ENCODE results near the gene CENPK. TPM values are rescaled to one million over a fixed set of nuclear protein-coding genes. Genes with fewer than 3 reads are reported as not detected.
"Not testable (repeated sequence)": the region's sequence is repeated elsewhere in the genome, so short reads cannot be mapped to it uniquely, and the experiment has no call there.

The CENPK gene
- total RNA-seq, 1 donor from 2014 or later = 78.0 TPM

GRCh38 chr5:65553941-65554340 lies 9.0 kb downstream of the CENPK start:
- peaks cover 78% of the 10 kb centered on the region for H3K36me3 Mint-ChIP-seq (ENCODE audit: low read depth)
- H3K4me1 Mint-ChIP-seq (ENCODE audit: low read depth) = peaks cover 42% of the 10 kb centered on the region
- H3K27me3 Mint-ChIP-seq (ENCODE audit: low read depth) = no peaks in the 10 kb centered on the region
- no peak for DNase-seq (ENCODE audit: low spot score)
- intact Hi-C loops (cut with micrococcal nuclease) = no loop called here
- H3K9me3 Mint-ChIP-seq = no peaks in the 10 kb centered on the region
- H3K27ac Mint-ChIP-seq = no peak overlapping the region
- no peak overlapping the region for H3K4me3 Mint-ChIP-seq (ENCODE audit: low read depth)

GRCh38 chr5:65548281-65548680 lies 14.7 kb downstream of the CENPK start:
- H3K27me3 Mint-ChIP-seq (ENCODE audit: low read depth) = no peaks in the 10 kb centered on the region
- peaks cover 22% of the 10 kb centered on the region for H3K4me1 Mint-ChIP-seq (ENCODE audit: low read depth)
- H3K27ac Mint-ChIP-seq = no peak overlapping the region
- no peak overlapping the region for H3K4me3 Mint-ChIP-seq (ENCODE audit: low read depth)
- intact Hi-C loops (cut with micrococcal nuclease) = loop anchor here (2.0 kb wide), 1 partner anchor 15 kb away; the partner anchor contains the start of genes CENPK and PPWD1
- no peak for DNase-seq (ENCODE audit: low spot score)
- H3K9me3 Mint-ChIP-seq = peaks cover 4% of the 10 kb centered on the region
- H3K36me3 Mint-ChIP-seq (ENCODE audit: low read depth) = peaks cover 85% of the 10 kb centered on the region

GRCh38 chr5:65546141-65546540 lies 16.8 kb downstream of the CENPK start:
- Mint-ChIP-seq H3K27ac (no peak overlapping the region), H3K27me3 (ENCODE audit: low read depth) (no peaks in the 10 kb centered on the region), H3K36me3 (ENCODE audit: low read depth) (peaks cover 90% of the 10 kb centered on the region), H3K9me3 (peaks cover 4% of the 10 kb centered on the region), H3K4me1 (ENCODE audit: low read depth) (peaks cover 17% of the 10 kb centered on the region), H3K4me3 (ENCODE audit: low read depth) (no peak overlapping the region)
- no peak for DNase-seq (ENCODE audit: low spot score)
- intact Hi-C loops (cut with micrococcal nuclease) = no loop called here

GRCh38 chr5:65544473-65544872 lies 18.5 kb downstream of the CENPK start:
- intact Hi-C loops (cut with micrococcal nuclease) = no loop called here
- H3K4me3 Mint-ChIP-seq (ENCODE audit: low read depth) = no peak overlapping the region
- peaks cover 82% of the 10 kb centered on the region for H3K36me3 Mint-ChIP-seq (ENCODE audit: low read depth)
- H3K27me3 Mint-ChIP-seq (ENCODE audit: low read depth) = no peaks in the 10 kb centered on the region
- no peak overlapping the region for H3K27ac Mint-ChIP-seq
- peaks cover 13% of the 10 kb centered on the region for H3K4me1 Mint-ChIP-seq (ENCODE audit: low read depth)
- peaks cover 4% of the 10 kb centered on the region for H3K9me3 Mint-ChIP-seq
- DNase-seq (ENCODE audit: low spot score) = no peak

- peaks cover 64% of the 10 kb centered on the region for H3K36me3 Mint-ChIP-seq (ENCODE audit: low read depth)
- no peak overlapping the region for H3K27ac Mint-ChIP-seq
- no peak for DNase-seq (ENCODE audit: low spot score)
- no peaks in the 10 kb centered on the region for H3K27me3 Mint-ChIP-seq (ENCODE audit: low read depth)
- intact Hi-C loops (cut with micrococcal nuclease) = no loop called here
- no peaks in the 10 kb centered on the region for H3K4me1 Mint-ChIP-seq (ENCODE audit: low read depth)
- H3K9me3 Mint-ChIP-seq = peaks cover 4% of the 10 kb centered on the region
- H3K4me3 Mint-ChIP-seq (ENCODE audit: low read depth) = no peak overlapping the region
Measured at GRCh38 chr5:65539827-65540226, 23.1 kb downstream of the CENPK start.

GRCh38 chr5:65535529-65535987 lies 27.4 kb downstream of the CENPK start:
- DNase-seq (ENCODE audit: low spot score) = no peak
- H3K4me1 Mint-ChIP-seq (ENCODE audit: low read depth) = no peaks in the 10 kb centered on the region
- H3K36me3 Mint-ChIP-seq (ENCODE audit: low read depth) = peaks cover 44% of the 10 kb centered on the region
- no peak overlapping the region for H3K27ac Mint-ChIP-seq
- H3K4me3 Mint-ChIP-seq (ENCODE audit: low read depth) = no peak overlapping the region
- intact Hi-C loops (cut with micrococcal nuclease) = no loop called here
- no peaks in the 10 kb centered on the region for H3K27me3 Mint-ChIP-seq (ENCODE audit: low read depth)
- no peaks in the 10 kb centered on the region for H3K9me3 Mint-ChIP-seq

GRCh38 chr5:65530904-65531303 lies 32.1 kb downstream of the CENPK start:
- no peak overlapping the region for H3K27ac Mint-ChIP-seq
- H3K4me1 Mint-ChIP-seq (ENCODE audit: low read depth) = no peaks in the 10 kb centered on the region
- DNase-seq (ENCODE audit: low spot score) = no peak
- no peaks in the 10 kb centered on the region for H3K9me3 Mint-ChIP-seq
- H3K36me3 Mint-ChIP-seq (ENCODE audit: low read depth) = peaks cover 45% of the 10 kb centered on the region
- H3K27me3 Mint-ChIP-seq (ENCODE audit: low read depth) = no peaks in the 10 kb centered on the region
- intact Hi-C loops (cut with micrococcal nuclease) = no loop called here
- no peak overlapping the region for H3K4me3 Mint-ChIP-seq (ENCODE audit: low read depth)

GRCh38 chr5:65525726-65526125 lies 37.2 kb downstream of the CENPK start:
- H3K27ac Mint-ChIP-seq = no peak overlapping the region
- no peak for DNase-seq (ENCODE audit: low spot score)
- peaks cover 49% of the 10 kb centered on the region for H3K36me3 Mint-ChIP-seq (ENCODE audit: low read depth)
- no peaks in the 10 kb centered on the region for H3K9me3 Mint-ChIP-seq
- no peaks in the 10 kb centered on the region for H3K4me1 Mint-ChIP-seq (ENCODE audit: low read depth)
- no peak overlapping the region for H3K4me3 Mint-ChIP-seq (ENCODE audit: low read depth)
- intact Hi-C loops (cut with micrococcal nuclease) = no loop called here
- H3K27me3 Mint-ChIP-seq (ENCODE audit: low read depth) = no peaks in the 10 kb centered on the region

GRCh38 chr5:65512170-65512937 lies 50.6 kb downstream of the CENPK start:
- intact Hi-C loops (cut with micrococcal nuclease) = no loop called here
- DNase-seq (ENCODE audit: low spot score) = no peak
- peaks cover 22% of the 10 kb centered on the region for H3K36me3 Mint-ChIP-seq (ENCODE audit: low read depth)
- H3K27me3 Mint-ChIP-seq (ENCODE audit: low read depth) = no peaks in the 10 kb centered on the region
- no peaks in the 10 kb centered on the region for H3K4me1 Mint-ChIP-seq (ENCODE audit: low read depth)
- no peak overlapping the region for H3K4me3 Mint-ChIP-seq (ENCODE audit: low read depth)
- no peaks in the 10 kb centered on the region for H3K9me3 Mint-ChIP-seq
- no peak overlapping the region for H3K27ac Mint-ChIP-seq

- H3K4me3 Mint-ChIP-seq (ENCODE audit: low read depth) = no peak overlapping the region
Measured at GRCh38 chr5:65508978-65509377, 54.0 kb downstream of the CENPK start.

GRCh38 chr5:65506961-65507360 lies 56.0 kb downstream of the CENPK start:
- peaks cover 11% of the 10 kb centered on the region for H3K36me3 Mint-ChIP-seq (ENCODE audit: low read depth)
- no peak overlapping the region for H3K4me3 Mint-ChIP-seq (ENCODE audit: low read depth)
- no peaks in the 10 kb centered on the region for H3K27me3 Mint-ChIP-seq (ENCODE audit: low read depth)
- intact Hi-C loops (cut with micrococcal nuclease) = no loop called here
- no peaks in the 10 kb centered on the region for H3K4me1 Mint-ChIP-seq (ENCODE audit: low read depth)
- DNase-seq (ENCODE audit: low spot score) = no peak
- no peak overlapping the region for H3K27ac Mint-ChIP-seq
- no peaks in the 10 kb centered on the region for H3K9me3 Mint-ChIP-seq

More at GRCh38 chr5:65508978-65509377, 54.0 kb downstream of the CENPK start:
- Mint-ChIP-seq H3K36me3 (ENCODE audit: low read depth) (peaks cover 12% of the 10 kb centered on the region), H3K9me3 (no peaks in the 10 kb centered on the region), H3K27me3 (ENCODE audit: low read depth) (no peaks in the 10 kb centered on the region), H3K27ac (no peak overlapping the region), H3K4me1 (ENCODE audit: low read depth) (no peaks in the 10 kb centered on the region)
- DNase-seq (ENCODE audit: low spot score) = no peak
- intact Hi-C loops (cut with micrococcal nuclease) = no loop called here

- H3K9me3 Mint-ChIP-seq = no peaks in the 10 kb centered on the region
- H3K4me1 Mint-ChIP-seq (ENCODE audit: low read depth) = no peaks in the 10 kb centered on the region
- no peaks in the 10 kb centered on the region for H3K27me3 Mint-ChIP-seq (ENCODE audit: low read depth)
- intact Hi-C loops (cut with micrococcal nuclease) = no loop called here
- H3K27ac Mint-ChIP-seq = no peak overlapping the region
- no peak overlapping the region for H3K4me3 Mint-ChIP-seq (ENCODE audit: low read depth)
- no peak for DNase-seq (ENCODE audit: low spot score)
- no peaks in the 10 kb centered on the region for H3K36me3 Mint-ChIP-seq (ENCODE audit: low read depth)
Measured at GRCh38 chr5:65489119-65489518, 73.8 kb downstream of the CENPK start.

- H3K36me3 Mint-ChIP-seq (ENCODE audit: low read depth); H3K4me1 Mint-ChIP-seq (ENCODE audit: low read depth); H3K4me3 Mint-ChIP-seq (ENCODE audit: low read depth); H3K27me3 Mint-ChIP-seq (ENCODE audit: low read depth); H3K27ac Mint-ChIP-seq; intact Hi-C loops (cut with micrococcal nuclease); H3K9me3 Mint-ChIP-seq; DNase-seq (ENCODE audit: low spot score): not testable (repeated sequence)
Measured at GRCh38 chr5:65488038-65488687, 74.8 kb downstream of the CENPK start.
